Adrenal gland (tissue), 12 donors: Measurements from ENCODE around the gene PKD2L1. TPM values are rescaled to one million over a fixed set of nuclear protein-coding genes. Genes with fewer than 3 reads are reported as not detected.

ENCODE experiments used
- DNase-seq, 7 donors: peaks; one replicate each; pipeline ENCODE4 v3.0.0-alpha.2; 2019 to 2020
- H3K27ac ChIP-seq, 5 donors: fragments of 200-600 bp; sonication (generic) in 4 of 5; 1 replicate in 3 of 5; 2 replicates in 2 of 5; pipeline versions ENCODE4 v1.5.1 to v1.8.0; 2016 to 2020; ENCODE audit warnings: mild to moderate bottlenecking in 1 of 5
- H3K27me3 ChIP-seq: fragments of 200-600 bp; 2 replicates; pipeline ENCODE4 v1.8.0; 2021
- H3K36me3 ChIP-seq, 2 donors: fragments of 200-600 bp; replicated peaks in 1 of 2; 1 replicate in 1 of 2; 2 replicates in 1 of 2; pipeline versions ENCODE4 v1.5.1 to v1.8.0; 2018 to 2022
- H3K4me1 ChIP-seq, 2 donors: fragments of 200-600 bp; replicated peaks in 1 of 2; 1 replicate in 1 of 2; 2 replicates in 1 of 2; pipeline versions ENCODE4 v1.5.1 to v1.8.0; 2018 to 2021
- H3K4me3 ChIP-seq, 4 donors: fragments of 200-600 bp; sonication (generic) in 3 of 4; one replicate each; pipeline ENCODE4 v1.5.1; 2016 to 2018
- H3K9me3 ChIP-seq, 3 donors: fragments of 200-600 bp; sonication (generic) in 1 of 3; replicated peaks in 1 of 3; 1 replicate in 2 of 3; 2 replicates in 1 of 3; pipeline versions ENCODE4 v1.5.1 to v1.8.0; 2016 to 2021
- CTCF ChIP-seq, 6 experiments: fragments of 450-650 bp in 4 of 6; fragments of 200-600 bp in 2 of 6; sonication (generic) in 1 of 6; IDR thresholded peaks; 1 replicate in 5 of 6; 2 replicates in 1 of 6; pipeline versions ENCODE4 v1.5.1 to v1.8.0; 2016 to 2021; ENCODE audit warnings: antibody characterized with exemption in 6 of 6, mild to moderate bottlenecking in 2 of 6, moderate library complexity in 1 of 6
- POLR2A ChIP-seq, 2 donors: fragments of 450-650 bp; IDR thresholded peaks; one replicate each; pipeline ENCODE4 v1.6.1; 2017; ENCODE audit warnings: antibody characterized with exemption in 2 of 2, mild to moderate bottlenecking in 2 of 2, moderate library complexity in 1 of 2
- WGBS, 4 donors: extraction: QIAGEN DNeasy Blood & Tissue Kit in 2 of 4; methylation state at CpG; one replicate each; pipeline versions ENCODE4 v1.1.5 to v1.1.7; 2013 to 2017; 5-methylcytosine and 5-hydroxymethylcytosine counted together
- intact Hi-C, 2 donors: fragments of 100-400 bp; cut with DNase I; formaldehyde crosslinking; loops; one replicate each; pipeline versions ENCODE4 v1.14.1 to v1.15.0; 2022 to 2023
- polyA plus RNA-seq, 3 donors: library from polyadenylated mRNA; stranded (reverse); fragments of 200-250 nt in 2 of 3; fragments of 350-450 nt in 1 of 3; fragmentation: Illumina TruSeq in 1 of 3; extraction: RNeasy Lipid Tissue Mini Kit (QIAGEN cat#74804) in 1 of 3; gene quantifications; one replicate each; pipeline ENCODE4 v1.2.3, GENCODE V29; 2013 to 2014
- total RNA-seq, 9 donors: library from RNA; depleted of rRNA in 4 of 9; stranded (reverse); fragments of >200 nt in 4 of 9; fragments of 120-200 nt in 1 of 9; fragmentation: NEBNext Ultra II Directional in 1 of 9; extraction: Animal tissue kit (Norgen Biotek cat#: 25700) in 1 of 9; gene quantifications; one replicate each; pipeline versions ENCODE4 v1.1.0 to v1.2.4, GENCODE V29; 2013 to 2023
- donor health status: healthy with polysubstance abuse.
- donor health status: Bipolar disorder and iron deficiency.
- donor health status: DM: yes; HTN: yes; CAD: no.
- donor health status: DM: no; HTN: no; CAD: no.
- donor health status: DM: no; HTN: no; CAD: no.
- donor health status: DM: yes; HTN: yes; CAD: no.

Gene PKD2L1
- total and polyA plus RNA-seq, 12 donors = 0.50 to 0.72 TPM; not detected in 10

- no peak for TF ChIP-seq CTCF (IDR thresholded peaks at IDR 0.05)
- no peak for TF ChIP-seq POLR2A (IDR thresholded peaks at IDR 0.05)
- Histone ChIP-seq H3K27me3 (peaks cover 2% of the 10 kb centered on the region), H3K4me1 (peaks cover 0 to 9% of the 10 kb centered on the region in 2 donors), H3K36me3 (no peaks in the 10 kb centered on the region), H3K27ac (peak overlapping the region in 1 of 5 donors; percentile 34), H3K4me3 (no peak overlapping the region), H3K9me3 (no peaks in the 10 kb centered on the region)
- intact Hi-C loops = no loop called here
- peak in 6 of 7 donors; percentile 47 to 78 (median 69) for DNase-seq
- 33 to 42% (median 35%) methylated on average over 6 to 8 of the region's 8 CpGs for WGBS, 4 donors
Observed at GRCh38 chr10:100327007-100327717, 2.9 kb downstream of the PKD2L1 start.

GRCh38 chr10:100325158-100325557, 4.9 kb downstream of the PKD2L1 start:
- peaks cover 0 to 9% of the 10 kb centered on the region in 2 donors for H3K4me1 ChIP-seq
- H3K9me3 ChIP-seq = no peaks in the 10 kb centered on the region
- no peak for DNase-seq
- H3K36me3 ChIP-seq = no peaks in the 10 kb centered on the region
- no peak for TF ChIP-seq POLR2A (IDR thresholded peaks at IDR 0.05)
- TF ChIP-seq CTCF (IDR thresholded peaks at IDR 0.05) = no peak
- WGBS, 4 donors = 60 to 66% (median 63%) methylated on average over 7 of the region's 7 CpGs
- no peak overlapping the region for H3K4me3 ChIP-seq
- peaks cover 4% of the 10 kb centered on the region for H3K27me3 ChIP-seq
- intact Hi-C loops = no loop called here
- no peak overlapping the region for H3K27ac ChIP-seq

DNA sequence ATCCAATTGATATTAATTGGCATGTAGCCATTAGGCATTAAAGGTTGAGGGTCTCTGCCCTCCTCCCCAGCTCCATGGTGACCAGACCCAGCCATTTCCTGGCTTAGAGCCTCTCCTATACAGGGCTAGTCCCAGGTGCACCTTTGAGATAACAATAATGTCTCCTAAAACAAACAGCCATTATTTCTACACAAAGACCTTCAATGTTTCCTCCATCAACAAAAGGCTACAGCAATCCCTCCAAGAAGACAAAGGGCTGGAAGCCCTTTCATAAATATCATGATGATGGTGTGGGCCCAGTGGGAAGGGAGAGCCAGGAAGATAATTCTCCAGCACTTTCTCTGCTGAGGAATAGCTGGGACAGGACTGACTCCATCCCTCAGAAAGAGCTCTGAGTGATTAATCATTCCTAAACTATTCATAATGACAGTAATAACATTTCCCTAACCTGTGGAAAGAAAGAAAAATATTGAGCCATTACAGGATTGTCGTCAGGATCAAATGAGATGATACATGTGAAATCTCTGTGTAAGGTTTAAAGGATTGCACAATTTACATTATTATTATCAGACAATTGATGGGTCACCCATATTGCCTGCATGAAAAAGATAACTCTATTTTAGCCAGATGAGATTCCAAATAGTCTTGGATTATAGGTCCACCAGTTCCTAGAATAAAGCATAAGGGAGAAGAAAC, 10.2 kb downstream of the PKD2L1 start:
- Histone ChIP-seq H3K9me3 (no peaks in the 10 kb centered on the region), H3K4me1 (no peaks in the 10 kb centered on the region), H3K4me3 (no peak overlapping the region), H3K27me3 (peaks cover 36% of the 10 kb centered on the region), H3K36me3 (no peaks in the 10 kb centered on the region), H3K27ac (no peak overlapping the region)
- TF ChIP-seq POLR2A (IDR thresholded peaks at IDR 0.05) = no peak
- no peak for TF ChIP-seq CTCF (IDR thresholded peaks at IDR 0.05)
- intact Hi-C loops = no loop called here
- DNase-seq = no peak
- whole genome bisulfite sequencing, 4 donors = 29 to 53% (median 33%) methylated on average over 1 of the region's 1 CpG

DNA sequence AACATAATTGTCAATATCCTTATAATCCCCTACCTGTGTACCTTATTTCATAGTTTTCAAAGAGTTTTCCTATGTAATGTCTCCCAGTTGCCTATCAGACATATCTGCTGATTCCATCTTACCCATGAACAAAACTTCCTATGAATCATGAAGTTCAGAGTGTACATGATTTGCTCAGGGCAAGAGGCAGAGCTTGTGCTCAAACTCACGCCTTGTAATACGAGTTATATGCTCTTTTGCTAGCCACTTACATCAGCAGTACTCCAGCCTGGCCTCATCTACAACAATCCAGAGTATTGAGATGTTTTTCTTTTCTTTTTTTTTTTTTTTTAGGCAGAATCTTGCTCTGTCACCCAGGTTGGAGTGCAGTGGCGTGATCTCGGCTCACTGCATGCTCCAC, 11.8 kb downstream of the PKD2L1 start:
- H3K4me3 ChIP-seq = no peak overlapping the region
- TF ChIP-seq POLR2A (IDR thresholded peaks at IDR 0.05) = no peak
- TF ChIP-seq CTCF (IDR thresholded peaks at IDR 0.05) = no peak
- H3K27ac ChIP-seq = no peak overlapping the region
- 67 to 90% (median 78%) methylated on average over 4 of the region's 4 CpGs for WGBS, 4 donors
- intact Hi-C loops = no loop called here
- peaks cover 36% of the 10 kb centered on the region for H3K27me3 ChIP-seq
- no peaks in the 10 kb centered on the region for H3K9me3 ChIP-seq
- no peaks in the 10 kb centered on the region for H3K4me1 ChIP-seq
- no peaks in the 10 kb centered on the region for H3K36me3 ChIP-seq
- no peak for DNase-seq
